GM21515 (cell line): ENCODE data around the gene SPTSSA.
"Not testable (repeated sequence)": the region's sequence is repeated elsewhere in the genome, so short reads cannot be mapped to it uniquely, and the experiment has no call there.

ENCODE experiments used
- ATAC-seq: cut with Tn5 transposase; IDR thresholded peaks from one replicate; pipeline ENCODE4 v1.9.1; 2021; ENCODE audit not compliant: unreplicated experiment

The SPTSSA gene

DNA sequence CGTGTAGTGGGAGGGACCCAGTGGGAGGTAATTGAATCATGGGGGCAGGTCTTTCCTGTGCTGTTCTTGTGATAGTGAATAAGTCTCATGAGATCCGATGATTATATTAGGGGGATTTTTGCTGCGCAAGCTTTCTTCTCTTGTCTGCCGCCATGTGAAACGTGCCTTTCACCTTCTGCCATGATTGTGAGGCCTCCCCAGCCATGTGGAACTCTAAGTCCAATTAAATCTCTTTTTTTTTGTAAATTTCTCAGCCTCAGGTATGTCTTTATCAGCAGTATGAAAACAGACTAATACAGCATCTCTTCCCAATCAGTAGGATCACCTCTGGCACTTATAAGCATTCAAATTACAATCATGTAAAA is 34.0 kb downstream of the SPTSSA start:
- not testable (repeated sequence) for ATAC-seq

DNA sequence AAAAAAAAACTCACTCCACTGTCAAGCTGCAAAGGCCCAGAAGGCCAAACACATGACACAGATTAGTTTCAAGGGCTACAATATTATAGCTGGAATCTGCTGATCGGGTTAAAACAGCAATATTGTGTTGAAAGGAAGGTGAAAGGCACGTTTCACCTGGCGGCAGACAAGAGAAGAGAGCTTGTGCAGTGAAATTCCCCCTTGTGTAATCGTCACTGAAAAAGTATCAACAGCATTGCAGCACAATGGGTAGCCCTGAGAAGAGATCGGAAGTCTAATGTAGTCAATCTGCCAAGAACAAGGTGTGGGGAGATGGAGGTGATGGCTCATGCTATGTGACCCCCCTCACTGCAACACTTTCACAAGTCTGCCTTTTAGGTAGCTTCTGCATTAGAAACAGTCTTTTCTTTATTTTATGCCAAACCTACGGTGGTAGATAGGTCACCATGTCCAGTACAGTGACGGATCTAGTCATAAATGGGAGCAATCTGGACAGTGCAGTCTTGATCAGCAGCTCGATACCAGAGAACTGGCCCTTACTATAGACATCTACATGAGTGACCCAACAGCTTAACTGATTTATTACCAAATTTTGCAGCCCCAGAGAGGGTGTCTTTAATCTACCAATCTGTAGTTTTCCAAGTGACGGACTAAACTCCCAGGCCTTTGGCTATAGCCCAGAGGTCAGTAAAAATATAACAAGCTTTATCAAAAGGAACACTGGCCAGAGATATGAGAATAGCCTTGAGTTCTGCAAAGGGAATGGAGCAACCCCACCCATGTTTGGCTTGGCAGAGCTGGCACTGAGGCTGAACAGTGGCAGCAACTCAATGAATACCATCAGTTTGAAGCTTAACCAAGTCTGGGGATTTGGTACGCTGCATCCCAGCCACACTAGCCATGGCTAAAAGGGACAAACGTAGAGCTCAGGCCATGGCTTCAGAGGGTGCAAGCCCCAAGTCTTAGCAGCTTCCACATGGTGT is 35.4 kb downstream of the SPTSSA start:
- ATAC-seq, result no peak

DNA sequence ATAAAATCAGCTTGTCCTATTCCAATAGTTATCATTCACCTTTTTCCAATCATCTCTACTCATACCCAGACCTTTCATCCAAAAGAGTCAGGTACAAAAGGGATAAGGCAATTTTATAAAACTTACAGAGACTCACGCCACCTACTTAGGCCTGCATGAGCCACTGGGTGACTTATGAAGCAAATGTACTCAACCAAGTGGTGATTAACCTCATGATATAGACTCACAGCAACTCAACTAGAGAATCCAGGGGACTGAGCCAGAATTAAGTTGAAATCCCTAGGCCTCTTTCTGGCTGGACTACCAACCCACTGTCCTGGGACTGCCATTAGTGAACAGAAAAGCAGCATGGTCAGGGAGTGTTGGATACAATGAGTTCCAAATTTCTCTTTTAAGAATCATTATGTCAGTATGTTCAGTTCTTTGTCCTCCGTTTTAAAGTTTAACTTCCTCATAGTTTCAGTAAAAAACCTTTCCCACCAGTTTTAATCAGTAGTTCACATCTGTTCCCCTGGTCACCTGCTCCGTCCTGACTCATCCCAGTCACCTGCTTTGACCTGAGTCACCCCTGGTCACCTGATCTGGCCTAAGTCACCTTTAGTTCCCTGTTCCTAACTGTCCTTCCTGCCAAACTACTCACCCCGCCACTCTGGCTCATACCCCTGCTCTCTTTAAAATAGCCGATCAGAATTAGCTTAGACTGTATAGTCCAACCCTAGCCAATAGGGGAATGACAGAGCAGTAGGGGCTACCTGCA is 36.8 kb downstream of the SPTSSA start:
- no peak for ATAC-seq

DNA sequence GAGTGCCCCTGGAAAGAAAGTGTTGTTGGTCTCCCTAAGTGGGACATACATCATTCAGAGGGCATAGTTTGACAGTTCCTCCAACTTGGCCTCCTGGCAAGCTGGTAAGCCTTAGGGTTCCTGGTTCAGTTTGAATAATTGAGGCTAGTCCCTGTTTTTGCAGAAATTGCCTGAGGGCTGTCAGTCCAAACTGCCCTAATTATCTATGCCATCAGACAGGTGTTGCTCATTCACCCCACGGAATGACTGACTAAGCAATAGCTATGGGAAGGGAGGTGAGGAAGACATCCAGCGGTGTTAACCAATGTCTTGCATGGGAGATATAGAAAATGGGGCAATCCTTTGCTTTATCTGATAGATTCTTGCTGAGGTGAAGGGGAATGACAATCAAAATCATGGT is 37.6 kb downstream of the SPTSSA start:
- ATAC-seq, result no peak

DNA sequence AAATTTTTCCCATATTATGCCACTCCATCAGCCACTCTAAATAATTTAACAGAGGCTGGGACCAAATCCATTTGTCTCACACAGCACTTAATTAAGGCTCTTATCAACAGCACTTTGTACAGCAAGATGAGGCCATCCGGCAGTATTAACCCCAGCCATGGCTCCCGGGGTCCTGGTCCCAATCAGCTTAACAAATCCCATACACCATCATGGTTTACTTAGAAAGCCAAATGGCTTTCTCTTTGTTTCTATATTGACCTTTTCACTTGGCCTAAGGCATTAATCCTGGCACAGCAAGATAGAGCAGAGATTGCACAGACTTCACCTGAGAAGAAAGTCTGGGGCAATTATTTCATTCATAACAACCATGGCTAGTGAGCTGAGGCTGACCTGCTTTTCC is 38.6 kb downstream of the SPTSSA start:
- ATAC-seq, result no peak

DNA sequence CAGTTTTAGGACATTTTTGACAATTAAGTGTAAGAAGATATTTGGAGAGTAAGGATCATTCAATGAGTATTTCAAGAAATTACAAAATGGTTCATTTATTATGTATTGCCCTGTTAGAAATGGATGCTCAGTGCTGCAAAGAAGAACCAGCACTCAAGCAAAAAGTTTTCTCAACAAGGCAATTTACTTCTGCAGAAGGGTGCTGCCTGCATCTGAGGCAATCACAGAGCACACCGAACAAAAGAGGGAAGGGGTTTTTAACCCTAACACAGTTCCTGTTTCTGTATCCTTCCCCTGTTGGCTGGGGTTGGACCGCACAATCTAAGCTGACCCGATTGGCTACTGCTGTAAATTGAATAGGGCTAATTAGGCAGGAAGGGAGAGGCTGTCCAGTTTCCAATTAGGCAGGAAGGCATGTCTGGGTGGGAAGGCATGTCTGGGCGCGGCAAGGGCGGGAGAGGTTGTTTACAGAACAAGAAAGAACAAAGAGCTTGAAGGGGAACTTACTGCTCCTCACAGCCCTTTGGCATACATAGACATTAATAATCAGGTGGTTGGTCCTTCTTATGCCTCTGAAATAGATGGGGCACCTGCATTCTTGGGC is 41.4 kb downstream of the SPTSSA start:
- no peak for ATAC-seq

DNA sequence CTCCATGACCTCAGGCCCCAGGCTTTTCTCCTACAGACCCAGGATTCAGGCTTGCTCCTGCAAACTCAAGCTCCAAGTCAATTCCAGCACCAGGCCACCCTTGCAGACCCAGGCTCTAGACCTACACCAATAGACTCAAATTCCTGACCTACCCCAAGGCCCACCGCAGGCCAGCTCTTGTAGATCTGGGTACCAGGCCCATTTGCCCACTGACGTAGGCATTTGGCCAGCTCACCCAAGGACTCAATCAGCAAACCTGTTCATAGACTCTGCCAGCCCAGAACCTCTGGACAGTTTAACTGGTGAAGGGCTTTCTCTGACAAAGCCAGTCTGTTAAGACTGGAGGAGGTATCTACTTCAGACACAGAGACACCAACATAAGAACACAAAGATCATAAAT is 52.3 kb downstream of the SPTSSA start:
- ATAC-seq, result no peak

DNA sequence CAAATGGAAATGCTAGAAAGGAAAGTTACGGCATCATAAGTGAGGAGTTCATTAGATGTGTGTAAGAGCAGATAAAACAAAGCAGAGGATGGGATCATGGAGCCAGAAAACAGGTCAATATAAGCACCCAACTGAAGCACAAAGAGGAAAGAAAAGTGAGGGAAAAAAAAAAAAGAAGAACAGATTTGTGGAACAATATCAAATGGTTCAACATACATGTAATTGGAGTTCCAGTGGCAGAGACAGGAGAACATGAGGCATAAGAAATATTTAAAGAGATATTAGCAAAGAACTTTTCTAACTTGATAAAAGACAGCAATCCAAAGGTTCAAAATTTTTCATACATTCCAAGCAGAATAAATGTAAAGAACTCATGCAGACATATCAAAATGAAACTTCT is 54.1 kb downstream of the SPTSSA start:
- ATAC-seq, result no peak

DNA sequence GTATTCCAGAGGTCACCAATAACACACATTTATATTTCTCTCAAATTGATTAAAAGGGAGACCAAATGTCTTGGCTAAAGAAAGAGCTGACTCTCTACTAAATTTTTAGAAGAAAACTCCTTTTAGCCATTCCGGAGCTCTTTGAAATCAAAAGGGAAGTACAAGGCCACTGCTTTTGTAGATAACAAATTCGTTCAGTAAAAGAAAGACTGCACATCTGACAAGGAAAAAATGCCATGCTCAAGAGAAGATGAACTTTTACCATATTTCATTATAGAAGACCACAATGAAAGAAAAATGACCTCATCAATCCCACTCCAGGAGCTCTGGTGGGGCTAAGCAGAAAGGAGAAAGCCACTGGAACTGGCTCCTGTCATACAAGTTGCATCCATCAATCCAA is 57.6 kb downstream of the SPTSSA start:
- ATAC-seq, result no peak

DNA sequence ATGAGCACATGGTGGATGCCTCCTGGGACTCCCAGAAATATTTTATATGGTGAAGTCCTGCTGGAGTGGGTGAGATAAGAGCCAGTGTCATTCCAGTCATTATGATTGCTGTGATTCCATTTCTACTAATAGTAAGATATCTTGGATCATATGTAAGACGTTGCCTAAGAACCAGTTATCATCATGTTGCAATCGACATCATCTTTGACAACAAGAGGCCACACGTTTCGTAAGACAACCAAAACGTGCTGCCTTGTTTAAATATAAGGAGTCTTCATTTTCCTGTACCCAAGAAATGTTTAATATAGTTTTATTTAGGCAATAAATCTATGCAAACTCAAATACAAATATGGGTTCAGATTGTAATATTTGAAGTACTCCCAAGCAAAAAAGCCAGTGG is 58.4 kb downstream of the SPTSSA start:
- ATAC-seq, result no peak

DNA sequence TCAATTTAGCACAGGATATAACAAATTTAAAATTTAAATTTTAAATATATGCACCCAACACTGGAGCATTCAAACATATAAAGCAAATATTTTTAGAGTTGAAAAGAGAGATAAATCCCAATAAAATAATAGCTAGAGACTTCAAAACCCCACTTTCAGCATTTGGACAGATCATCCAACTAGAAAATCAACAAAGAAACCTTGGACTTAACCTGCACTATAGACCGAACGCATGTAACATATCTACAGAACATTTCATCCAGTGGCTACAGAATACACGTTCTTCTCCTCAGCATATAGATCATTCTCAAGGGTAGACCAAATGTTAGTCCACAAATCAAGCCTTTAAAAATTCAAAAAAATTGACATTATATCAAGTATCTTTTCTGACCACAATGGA is 64.0 kb downstream of the SPTSSA start:
- no peak for ATAC-seq

DNA sequence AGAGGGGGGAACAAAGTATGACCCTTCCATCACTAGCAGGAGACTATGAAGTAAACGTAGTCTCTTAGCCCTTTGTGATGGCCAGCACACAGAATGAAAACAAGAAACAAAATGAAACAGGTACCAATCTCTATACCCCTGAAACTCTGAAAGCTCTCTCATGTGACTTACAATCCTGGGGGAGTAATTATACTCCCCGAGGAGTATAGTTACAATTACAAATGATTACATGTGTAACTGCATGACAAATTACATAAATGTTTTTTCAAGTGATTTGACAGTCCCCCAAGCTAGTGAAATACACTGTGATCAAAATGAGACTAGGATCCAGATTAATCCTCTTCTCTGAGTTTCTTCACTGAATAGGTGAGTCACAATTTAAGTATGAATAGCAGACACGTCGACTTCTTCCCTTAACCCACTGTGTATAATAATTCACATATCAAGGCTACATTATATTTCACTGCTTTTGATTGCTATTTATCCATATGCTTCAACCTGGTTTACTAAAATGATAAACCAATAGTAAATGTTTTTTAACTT is 74.0 kb downstream of the SPTSSA start:
- no peak for ATAC-seq

DNA sequence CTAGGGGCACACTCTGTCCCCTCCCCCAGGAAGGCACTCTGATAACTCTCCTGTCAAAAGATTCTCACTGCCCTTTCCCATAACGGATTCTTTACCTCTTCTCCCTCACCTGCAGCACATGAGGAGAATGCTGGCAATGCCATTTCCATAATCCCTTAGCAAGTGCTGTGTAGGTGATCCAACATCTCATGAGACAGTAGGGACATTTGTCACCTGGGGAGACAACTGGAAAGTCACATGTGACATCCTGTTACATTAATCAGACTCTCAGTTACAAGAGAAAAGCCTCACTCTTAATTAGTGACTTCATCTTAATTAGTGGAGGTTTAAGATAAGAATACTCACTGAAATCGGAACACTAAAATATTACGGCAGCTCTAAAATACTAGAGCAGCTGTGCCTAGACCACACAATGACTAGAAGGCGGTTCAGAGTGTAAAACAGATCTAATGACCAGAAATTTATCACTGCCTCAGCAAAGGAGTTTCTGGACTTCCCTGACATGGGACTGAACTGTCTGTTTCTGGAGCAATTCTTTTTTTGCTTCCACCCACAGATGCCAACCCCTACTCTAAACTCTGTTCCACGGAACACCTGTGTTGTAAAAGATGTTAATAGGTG is 75.1 kb downstream of the SPTSSA start:
- no peak for ATAC-seq

DNA sequence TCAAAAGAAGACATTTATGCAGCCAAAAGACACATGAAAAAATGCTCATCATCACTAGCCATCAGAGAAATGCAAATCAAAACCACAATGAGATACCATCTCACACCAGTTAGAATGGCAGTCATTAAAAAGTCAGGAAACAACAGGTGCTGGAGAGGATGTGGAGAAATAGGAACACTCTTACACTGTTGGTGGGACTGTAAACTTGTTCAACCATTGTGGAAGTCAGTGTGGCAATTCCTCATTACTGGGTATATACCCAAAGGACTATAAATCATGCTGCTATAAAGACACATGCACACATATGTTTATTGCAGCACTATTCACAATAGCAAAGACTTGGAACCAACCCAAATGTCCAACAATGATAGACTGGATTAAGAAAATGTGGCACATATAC is 76.2 kb downstream of the SPTSSA start:
- not testable (repeated sequence) for ATAC-seq

DNA sequence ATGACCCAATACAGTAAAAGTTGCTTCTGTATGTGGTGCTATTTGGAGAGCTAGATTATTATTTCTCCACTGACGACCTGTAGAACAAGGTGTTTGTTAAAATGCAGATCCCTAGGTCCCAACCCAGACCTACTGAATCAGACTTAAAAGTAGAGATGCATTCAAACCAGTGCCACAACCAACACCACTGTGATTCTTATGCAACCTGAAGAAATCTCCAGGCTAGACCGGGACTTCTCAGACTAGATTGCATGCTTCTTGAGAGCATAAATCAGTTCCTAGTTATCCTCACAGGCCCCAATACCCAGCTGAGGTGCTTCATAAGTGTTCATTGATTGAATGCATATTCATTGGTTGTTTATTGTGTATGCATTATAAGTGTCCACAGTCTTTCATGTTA is 78.2 kb downstream of the SPTSSA start:
- no peak for ATAC-seq
